PC-9 (cell line): ENCODE data around the gene MITF. TPM values are rescaled to one million over a fixed set of nuclear protein-coding genes. Genes with fewer than 3 reads are reported as not detected.

Experiments used
- BruUV-seq: library from RNA; stranded (reverse); fragments of 400-500 nt; replicated peaks from 2 replicates; lab custom pipeline; 2021; lab: Mats Ljungman, UMichigan
- CTCF ChIA-PET: fragments of 300-600 bp; sonication (Branson Sonifier 250); formaldehyde crosslinking; loops from one replicate; lab custom pipeline; 2022; ENCODE audit warnings: antibody characterized with exemption; lab: Charles Lee
- POLR2A ChIA-PET: fragments of 300-600 bp; sonication (Branson Sonifier 250); formaldehyde crosslinking; loops from one replicate; lab custom pipeline; 2022; ENCODE audit warnings: antibody characterized with exemption; ENCODE audit not compliant: unreplicated experiment; lab: Charles Lee
- DNase-seq, 2 experiments: peaks; one replicate each; pipeline versions ENCODE4 v3.0.0 to v3.0.0-alpha.2; 2015 to 2022; ENCODE audit warnings: mixed read lengths in 1 of 2
- H2AFZ ChIP-seq: fragments of 200-600 bp; sonication (generic); 2 replicates; pipeline ENCODE4 v1.8.1; 2017; ENCODE audit warnings: antibody characterized with exemption
- H3F3A ChIP-seq: fragments of 200-600 bp; sonication (generic); 2 replicates; pipeline ENCODE4 v1.8.1; 2017; ENCODE audit warnings: antibody characterized with exemption, mild to moderate bottlenecking, low read depth; ENCODE audit not compliant: insufficient read depth
- H3K27ac ChIP-seq: fragments of 200-600 bp; sonication (generic); 2 replicates; pipeline ENCODE4 v1.6.1; 2016; ENCODE audit warnings: mixed run types
- H3K27me3 ChIP-seq: fragments of 200-600 bp; sonication (generic); 2 replicates; pipeline ENCODE4 v1.6.1; 2016; ENCODE audit warnings: low read depth, mixed run types; ENCODE audit not compliant: insufficient read depth
- H3K36me3 ChIP-seq: fragments of 200-600 bp; sonication (generic); 2 replicates; pipeline ENCODE4 v1.6.1; 2016; ENCODE audit warnings: low read depth, mixed run types
- H3K4me1 ChIP-seq: fragments of 200-600 bp; sonication (generic); replicated peaks from 2 replicates; pipeline ENCODE4 v1.6.1; 2016; ENCODE audit warnings: mixed run types; ENCODE audit not compliant: insufficient read depth
- H3K4me2 ChIP-seq: fragments of 200-600 bp; sonication (generic); 2 replicates; pipeline ENCODE4 v1.6.1; 2017; ENCODE audit warnings: mixed run types
- H3K4me3 ChIP-seq: fragments of 200-600 bp; sonication (generic); 2 replicates; pipeline ENCODE4 v1.6.1; 2016; ENCODE audit warnings: mixed run types
- H3K79me2 ChIP-seq: fragments of 200-600 bp; sonication (generic); 2 replicates; pipeline ENCODE4 v1.6.1; 2017; ENCODE audit warnings: low read depth, mixed run types
- H3K9me2 ChIP-seq: fragments of 200-600 bp; sonication (generic); 2 replicates; pipeline ENCODE4 v1.8.1; 2017; ENCODE audit warnings: mild to moderate bottlenecking; ENCODE audit not compliant: insufficient read depth
- H3K9me3 ChIP-seq: fragments of 200-600 bp; sonication (generic); 2 replicates; pipeline ENCODE4 v1.8.1; 2016; ENCODE audit warnings: low read depth; ENCODE audit not compliant: insufficient read depth
- H4K20me1 ChIP-seq: fragments of 200-600 bp; sonication (generic); 2 replicates; pipeline ENCODE4 v1.8.1; 2017; ENCODE audit not compliant: insufficient read depth
- CTCF ChIP-seq: fragments of 200-600 bp; sonication (generic); conservative IDR thresholded peaks from 2 replicates; pipeline ENCODE4 v1.6.1; 2017; ENCODE audit warnings: mixed run types, antibody characterized with exemption, mild to moderate bottlenecking, moderate library complexity
- EZH2 ChIP-seq: fragments of 200-600 bp; sonication (generic); IDR thresholded peaks from 2 replicates; pipeline ENCODE4 v1.8.0; 2017; ENCODE audit warnings: antibody characterized with exemption, low read depth
- intact Hi-C: fragments of 100-400 bp; cut with micrococcal nuclease; formaldehyde crosslinking; loops from one replicate; pipeline ENCODE4 v1.10.0; 2022; ENCODE audit not compliant: unreplicated experiment
- total RNA-seq: library from RNA; stranded (reverse); gene quantifications from 2 replicates; pipeline ENCODE4 v1.2.3, GENCODE V29; 2021

Gene MITF
- total RNA-seq, 1 experiment from 2014 or later = 15.5 TPM

GRCh38 chr3:69725994-69726571, 13.2 kb upstream of the MITF start:
- CTCF ChIA-PET = no interaction called here

GRCh38 chr3:69729147-69729919, 9.9 kb upstream of the MITF start:
- Histone ChIP-seq H3K4me1 (no peaks in the 10 kb centered on the region), H3K4me2 (no peak overlapping the region), H2AFZ (no peak overlapping the region), H3F3A (no peaks in the 10 kb centered on the region), H3K27ac (no peak overlapping the region), H3K9me3 (no peaks in the 10 kb centered on the region), H4K20me1 (no peaks in the 10 kb centered on the region), H3K36me3 (no peaks in the 10 kb centered on the region), H3K79me2 (no peaks in the 10 kb centered on the region), H3K9me2 (no peaks in the 10 kb centered on the region), H3K27me3 (no peaks in the 10 kb centered on the region), H3K4me3 (no peak overlapping the region)
- no peak for DNase-seq
- ChIA-PET CTCF (no interaction called here), POLR2A (no interaction called here)
- intact Hi-C loops = no loop called here
- TF ChIP-seq CTCF = no peak
- no peak for TF ChIP-seq EZH2
- no TSS peak for BruUV-seq

More at GRCh38 chr3:69725994-69726571, 13.2 kb upstream of the MITF start:
- Histone ChIP-seq H3K27me3 (no peaks in the 10 kb centered on the region), H4K20me1 (no peaks in the 10 kb centered on the region), H3F3A (no peaks in the 10 kb centered on the region), H2AFZ (no peak overlapping the region), H3K9me3 (no peaks in the 10 kb centered on the region), H3K27ac (no peak overlapping the region), H3K9me2 (no peaks in the 10 kb centered on the region), H3K4me2 (no peak overlapping the region), H3K4me3 (no peak overlapping the region), H3K79me2 (no peaks in the 10 kb centered on the region), H3K36me3 (no peaks in the 10 kb centered on the region), H3K4me1 (no peaks in the 10 kb centered on the region)
- no peak for DNase-seq
- TF ChIP-seq EZH2 (no peak), CTCF (no peak)
- POLR2A ChIA-PET = no interaction called here
- intact Hi-C loops = no loop called here
- no TSS peak for BruUV-seq

- H3F3A ChIP-seq = no peaks in the 10 kb centered on the region
- no peaks in the 10 kb centered on the region for H4K20me1 ChIP-seq
- no peaks in the 10 kb centered on the region for H3K27me3 ChIP-seq
- H3K9me2 ChIP-seq = no peaks in the 10 kb centered on the region
- DNase-seq = no peak
- no peak overlapping the region for H3K4me3 ChIP-seq
- H3K79me2 ChIP-seq = no peaks in the 10 kb centered on the region
- no peak overlapping the region for H3K4me2 ChIP-seq
- H3K27ac ChIP-seq = no peak overlapping the region
- CTCF ChIA-PET = no interaction called here
- intact Hi-C loops = no loop called here
- no peaks in the 10 kb centered on the region for H3K9me3 ChIP-seq
- TF ChIP-seq EZH2 = no peak
- TF ChIP-seq CTCF = no peak
- no TSS peak for BruUV-seq
- H2AFZ ChIP-seq = no peak overlapping the region; the same call in 1 of the 2 replicates
- H3K36me3 ChIP-seq = no peaks in the 10 kb centered on the region
- no peaks in the 10 kb centered on the region for H3K4me1 ChIP-seq
- POLR2A ChIA-PET = interaction anchor here (0.6 kb wide), 1 partner anchor 32 kb away, joined by 3 read pairs; no protein-coding TSS in a partner anchor
Measured at GRCh38 chr3:69731080-69731479, 8.2 kb upstream of the MITF start.
